ENCODE data around the gene KLHL28.

Gene KLHL28

DNA sequence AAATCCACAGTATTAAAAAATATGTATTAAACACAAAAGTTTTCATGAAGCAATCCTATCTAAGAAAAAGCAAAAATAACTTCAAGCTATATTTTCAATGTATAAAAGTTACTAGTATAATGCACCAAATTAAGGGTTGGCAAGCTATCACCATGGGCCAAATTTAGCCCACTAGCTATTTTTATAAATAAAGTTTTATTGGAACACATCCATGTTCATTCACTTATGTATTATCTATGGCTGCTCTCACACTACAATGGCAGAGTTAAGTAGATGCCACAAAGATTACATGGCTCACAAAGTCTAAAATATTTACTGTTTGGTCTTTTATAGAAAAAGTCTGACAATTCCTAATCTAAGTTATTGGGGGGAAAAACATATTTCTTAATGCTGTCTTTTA is 17.6 kb downstream of the KLHL28 start:
- Histone ChIP-seq H3K4me1 (ENCODE audit: control insufficient read depth in 5 of 5, insufficient read depth in 5 of 5, low read length in 5 of 5) (no peaks in the 10 kb centered on the region), H3K9me3 (ENCODE audit: control insufficient read depth in 5 of 5, low read length in 5 of 5) (peaks cover 0 to 3% (median 0%) of the 10 kb centered on the region in 5 donors), H3K27me3 (ENCODE audit: control insufficient read depth in 5 of 5, insufficient read depth in 4 of 5, low read length in 5 of 5) (no peaks in the 10 kb centered on the region), H3K9ac (ENCODE audit: low read length in 5 of 5) (no peak overlapping the region), H3K4me3 (ENCODE audit: low read depth in 1 of 5, low read length in 5 of 5) (no peak overlapping the region), H3K36me3 (ENCODE audit: control insufficient read depth in 5 of 5, insufficient read depth in 5 of 5, low read length in 5 of 5) (peaks cover 20 to 35% (median 27%) of the 10 kb centered on the region in 5 donors), H3K27ac (ENCODE audit: low read depth, low read length) (no peak overlapping the region)

DNA sequence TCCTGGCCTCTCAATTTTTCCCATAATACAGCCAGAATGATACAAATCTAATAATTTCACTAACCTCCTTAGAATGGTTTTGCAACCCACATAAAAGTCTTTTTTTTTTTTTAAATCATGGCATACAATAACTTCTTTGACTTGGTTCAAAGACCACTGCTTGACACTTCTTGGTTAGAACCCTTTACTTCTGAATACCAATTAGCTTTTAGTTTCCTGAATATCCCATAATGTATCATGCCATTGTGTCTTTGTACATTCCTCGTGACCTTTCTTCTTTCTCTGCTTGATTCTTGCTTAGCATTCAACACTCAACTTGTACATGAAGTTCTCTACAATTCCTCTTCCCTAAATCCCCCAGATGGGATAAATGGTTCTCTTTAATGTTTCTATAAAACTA is 19.3 kb downstream of the KLHL28 start:
- Histone ChIP-seq H3K4me3 (ENCODE audit: low read depth in 1 of 5, low read length in 5 of 5) (no peak overlapping the region), H3K9ac (ENCODE audit: low read length in 5 of 5) (no peak overlapping the region), H3K4me1 (ENCODE audit: control insufficient read depth in 5 of 5, insufficient read depth in 5 of 5, low read length in 5 of 5) (no peaks in the 10 kb centered on the region), H3K36me3 (ENCODE audit: control insufficient read depth in 5 of 5, insufficient read depth in 5 of 5, low read length in 5 of 5) (peaks cover 23 to 41% (median 35%) of the 10 kb centered on the region in 5 donors), H3K9me3 (ENCODE audit: control insufficient read depth in 5 of 5, low read length in 5 of 5) (peaks cover 0 to 8% (median 3%) of the 10 kb centered on the region in 5 donors), H3K27ac (ENCODE audit: low read depth, low read length) (no peak overlapping the region), H3K27me3 (ENCODE audit: control insufficient read depth in 5 of 5, insufficient read depth in 4 of 5, low read length in 5 of 5) (no peaks in the 10 kb centered on the region)

DNA sequence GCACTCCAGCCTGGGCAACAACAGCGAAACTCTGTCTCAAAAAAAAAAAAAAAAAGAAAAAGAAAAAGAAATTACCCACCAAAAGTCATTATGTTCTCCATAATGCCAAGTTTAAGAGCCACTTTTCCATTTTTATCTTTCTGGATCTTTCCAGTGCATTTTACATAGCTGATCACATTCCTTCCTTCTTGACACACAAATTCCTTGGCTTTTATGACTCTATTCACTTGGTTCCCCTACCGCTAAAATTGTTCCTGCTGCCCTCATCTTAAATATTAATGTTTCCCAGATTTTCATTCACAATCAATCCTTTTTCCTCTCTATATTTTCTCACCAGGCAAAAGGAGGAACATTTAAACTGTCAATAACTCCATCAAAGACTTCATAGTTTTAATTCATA is 20.2 kb downstream of the KLHL28 start:
- no peaks in the 10 kb centered on the region for H3K4me1 ChIP-seq (ENCODE audit: control insufficient read depth in 5 of 5, insufficient read depth in 5 of 5, low read length in 5 of 5)
- peaks cover 0 to 4% (median 0%) of the 10 kb centered on the region in 5 donors for H3K9me3 ChIP-seq (ENCODE audit: control insufficient read depth in 5 of 5, low read length in 5 of 5)
- H3K27me3 ChIP-seq (ENCODE audit: control insufficient read depth in 5 of 5, insufficient read depth in 4 of 5, low read length in 5 of 5) = no peaks in the 10 kb centered on the region
- no peak overlapping the region for H3K9ac ChIP-seq (ENCODE audit: low read length in 5 of 5)
- no peak overlapping the region for H3K4me3 ChIP-seq (ENCODE audit: low read depth in 1 of 5, low read length in 5 of 5)
- H3K27ac ChIP-seq (ENCODE audit: low read depth, low read length) = no peak overlapping the region
- peaks cover 24 to 39% (median 38%) of the 10 kb centered on the region in 5 donors for H3K36me3 ChIP-seq (ENCODE audit: control insufficient read depth in 5 of 5, insufficient read depth in 5 of 5, low read length in 5 of 5)

GRCh38 chr14:44940944-44941343 is 20.8 kb downstream of the KLHL28 start:
- peaks cover 0 to 4% (median 0%) of the 10 kb centered on the region in 5 donors for H3K9me3 ChIP-seq (ENCODE audit: control insufficient read depth in 5 of 5, low read length in 5 of 5)
- H3K4me1 ChIP-seq (ENCODE audit: control insufficient read depth in 5 of 5, insufficient read depth in 5 of 5, low read length in 5 of 5) = no peaks in the 10 kb centered on the region
- H3K27me3 ChIP-seq (ENCODE audit: control insufficient read depth in 5 of 5, insufficient read depth in 4 of 5, low read length in 5 of 5) = no peaks in the 10 kb centered on the region
- no peak overlapping the region for H3K9ac ChIP-seq (ENCODE audit: low read length in 5 of 5)
- no peak overlapping the region for H3K27ac ChIP-seq (ENCODE audit: low read depth, low read length)
- peaks cover 24 to 44% (median 42%) of the 10 kb centered on the region in 5 donors for H3K36me3 ChIP-seq (ENCODE audit: control insufficient read depth in 5 of 5, insufficient read depth in 5 of 5, low read length in 5 of 5)
- H3K4me3 ChIP-seq (ENCODE audit: low read depth in 1 of 5, low read length in 5 of 5) = no peak overlapping the region

DNA sequence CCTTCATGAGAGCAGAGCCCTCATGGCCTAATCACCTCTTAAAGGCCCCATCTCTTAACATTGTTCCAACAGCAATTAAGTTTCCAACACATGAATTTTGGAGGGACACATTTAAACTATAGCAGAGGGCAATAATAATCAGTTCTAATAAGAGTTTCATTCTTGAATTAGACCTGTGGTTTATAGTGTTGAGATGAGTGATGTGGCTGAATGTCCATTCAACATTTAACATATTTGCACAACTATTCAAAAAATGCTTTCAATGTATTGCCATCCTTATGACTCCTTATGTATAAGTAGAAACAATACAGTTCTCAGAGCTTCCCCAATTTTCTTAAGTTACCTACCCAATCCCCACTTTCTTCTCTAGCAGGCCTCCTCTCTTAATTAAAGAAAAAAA is 21.5 kb downstream of the KLHL28 start:
- Histone ChIP-seq H3K9me3 (ENCODE audit: control insufficient read depth in 5 of 5, low read length in 5 of 5) (peaks cover 0 to 4% (median 0%) of the 10 kb centered on the region in 5 donors), H3K36me3 (ENCODE audit: control insufficient read depth in 5 of 5, insufficient read depth in 5 of 5, low read length in 5 of 5) (peaks cover 20 to 40% (median 36%) of the 10 kb centered on the region in 5 donors), H3K27ac (ENCODE audit: low read depth, low read length) (no peak overlapping the region), H3K4me1 (ENCODE audit: control insufficient read depth in 5 of 5, insufficient read depth in 5 of 5, low read length in 5 of 5) (no peaks in the 10 kb centered on the region), H3K9ac (ENCODE audit: low read length in 5 of 5) (no peak overlapping the region), H3K27me3 (ENCODE audit: control insufficient read depth in 5 of 5, insufficient read depth in 4 of 5, low read length in 5 of 5) (no peaks in the 10 kb centered on the region), H3K4me3 (ENCODE audit: low read depth in 1 of 5, low read length in 5 of 5) (no peak overlapping the region)

GRCh38 chr14:44937547-44937946 is 24.2 kb downstream of the KLHL28 start:
- Histone ChIP-seq H3K9me3 (ENCODE audit: control insufficient read depth in 5 of 5, low read length in 5 of 5) (peaks cover 0 to 4% (median 0%) of the 10 kb centered on the region in 5 donors), H3K4me1 (ENCODE audit: control insufficient read depth in 5 of 5, insufficient read depth in 5 of 5, low read length in 5 of 5) (no peaks in the 10 kb centered on the region), H3K27ac (ENCODE audit: low read depth, low read length) (no peak overlapping the region), H3K4me3 (ENCODE audit: low read depth in 1 of 5, low read length in 5 of 5) (no peak overlapping the region), H3K27me3 (ENCODE audit: control insufficient read depth in 5 of 5, insufficient read depth in 4 of 5, low read length in 5 of 5) (no peaks in the 10 kb centered on the region), H3K36me3 (ENCODE audit: control insufficient read depth in 5 of 5, insufficient read depth in 5 of 5, low read length in 5 of 5) (peaks cover 8 to 34% (median 30%) of the 10 kb centered on the region in 5 donors), H3K9ac (ENCODE audit: low read length in 5 of 5) (no peak overlapping the region)

DNA sequence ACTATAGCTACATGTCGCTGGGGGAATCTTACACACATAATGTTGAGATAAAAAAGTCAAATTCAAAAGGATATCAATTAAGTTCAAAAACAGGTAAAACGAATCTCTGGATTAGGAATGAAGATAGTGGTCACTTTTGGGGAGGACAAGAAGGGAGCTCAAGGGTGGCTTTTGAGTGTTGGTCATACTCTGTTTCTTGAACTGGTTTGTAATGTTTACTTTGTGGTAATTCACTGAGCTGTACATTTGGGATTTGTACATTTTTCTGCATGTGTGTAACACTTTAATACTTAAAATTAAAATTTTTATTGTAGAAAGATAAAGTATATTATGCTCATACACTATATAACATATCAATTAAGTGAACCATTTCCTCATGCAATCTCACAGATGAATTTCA is 26.6 kb downstream of the KLHL28 start:
- H3K27me3 ChIP-seq (ENCODE audit: control insufficient read depth in 5 of 5, insufficient read depth in 4 of 5, low read length in 5 of 5) = no peaks in the 10 kb centered on the region
- peaks cover 0 to 4% (median 0%) of the 10 kb centered on the region in 5 donors for H3K9me3 ChIP-seq (ENCODE audit: control insufficient read depth in 5 of 5, low read length in 5 of 5)
- H3K27ac ChIP-seq (ENCODE audit: low read depth, low read length) = no peak overlapping the region
- peaks cover 8 to 30% (median 25%) of the 10 kb centered on the region in 5 donors for H3K36me3 ChIP-seq (ENCODE audit: control insufficient read depth in 5 of 5, insufficient read depth in 5 of 5, low read length in 5 of 5)
- H3K9ac ChIP-seq (ENCODE audit: low read length in 5 of 5) = no peak overlapping the region
- H3K4me1 ChIP-seq (ENCODE audit: control insufficient read depth in 5 of 5, insufficient read depth in 5 of 5, low read length in 5 of 5) = no peaks in the 10 kb centered on the region
- no peak overlapping the region for H3K4me3 ChIP-seq (ENCODE audit: low read depth in 1 of 5, low read length in 5 of 5)

DNA sequence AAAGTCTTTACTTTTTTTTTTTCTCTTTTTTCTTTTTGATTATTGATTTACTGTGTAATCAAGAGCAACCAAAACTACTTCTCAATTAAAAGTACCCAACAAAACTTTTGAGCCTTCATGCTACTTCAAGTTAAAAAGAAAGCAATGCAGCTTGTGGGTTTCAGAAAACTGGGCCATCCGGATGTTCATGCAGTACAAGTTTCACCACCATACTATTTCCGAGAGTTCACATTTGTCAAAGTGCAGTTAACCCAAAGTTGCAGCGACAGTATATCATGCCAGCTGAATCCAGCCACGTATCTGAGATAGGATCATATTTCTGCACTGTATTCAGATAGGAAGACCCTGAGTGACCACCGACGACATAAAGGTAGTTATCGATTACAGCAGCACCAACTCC is 33.0 kb downstream of the KLHL28 start:
- H3K27ac ChIP-seq (ENCODE audit: low read depth, low read length) = no peak overlapping the region
- no peaks in the 10 kb centered on the region for H3K27me3 ChIP-seq (ENCODE audit: control insufficient read depth in 5 of 5, insufficient read depth in 4 of 5, low read length in 5 of 5)
- no peak overlapping the region for H3K4me3 ChIP-seq (ENCODE audit: low read depth in 1 of 5, low read length in 5 of 5)
- peaks cover 0 to 7% (median 5%) of the 10 kb centered on the region in 5 donors for H3K36me3 ChIP-seq (ENCODE audit: control insufficient read depth in 5 of 5, insufficient read depth in 5 of 5, low read length in 5 of 5)
- no peaks in the 10 kb centered on the region for H3K9me3 ChIP-seq (ENCODE audit: control insufficient read depth in 5 of 5, low read length in 5 of 5)
- H3K9ac ChIP-seq (ENCODE audit: low read length in 5 of 5) = no peak overlapping the region
- no peaks in the 10 kb centered on the region for H3K4me1 ChIP-seq (ENCODE audit: control insufficient read depth in 5 of 5, insufficient read depth in 5 of 5, low read length in 5 of 5)

- Histone ChIP-seq H3K27me3 (ENCODE audit: control insufficient read depth in 5 of 5, insufficient read depth in 4 of 5, low read length in 5 of 5) (no peaks in the 10 kb centered on the region), H3K4me3 (ENCODE audit: low read depth in 1 of 5, low read length in 5 of 5) (peak overlapping the region in 4 of 5 donors; percentile 32 to 66 (median 50)), H3K27ac (ENCODE audit: low read depth, low read length) (no peak overlapping the region), H3K9me3 (ENCODE audit: control insufficient read depth in 5 of 5, low read length in 5 of 5) (no peaks in the 10 kb centered on the region), H3K36me3 (ENCODE audit: control insufficient read depth in 5 of 5, insufficient read depth in 5 of 5, low read length in 5 of 5) (no peaks in the 10 kb centered on the region), H3K4me1 (ENCODE audit: control insufficient read depth in 5 of 5, insufficient read depth in 5 of 5, low read length in 5 of 5) (peaks cover 0 to 18% (median 17%) of the 10 kb centered on the region in 5 donors), H3K9ac (ENCODE audit: low read length in 5 of 5) (peak overlapping the region in 2 of 5 donors; percentile 41 to 54)
These were observed 46.9 kb downstream of the KLHL28 start for GRCh38 chr14:44914849-44915248.

- H3K9ac ChIP-seq (ENCODE audit: low read length in 5 of 5) = peak overlapping the region in 4 of 5 donors; percentile 8 to 59 (median 56)
- H3K27me3 ChIP-seq (ENCODE audit: control insufficient read depth in 5 of 5, insufficient read depth in 4 of 5, low read length in 5 of 5) = no peaks in the 10 kb centered on the region
- no peak overlapping the region for H3K27ac ChIP-seq (ENCODE audit: low read depth, low read length)
- H3K4me1 ChIP-seq (ENCODE audit: control insufficient read depth in 5 of 5, insufficient read depth in 5 of 5, low read length in 5 of 5) = peaks cover 0 to 18% (median 17%) of the 10 kb centered on the region in 5 donors
- H3K36me3 ChIP-seq (ENCODE audit: control insufficient read depth in 5 of 5, insufficient read depth in 5 of 5, low read length in 5 of 5) = no peaks in the 10 kb centered on the region
- H3K4me3 ChIP-seq (ENCODE audit: low read depth in 1 of 5, low read length in 5 of 5) = peak overlapping the region; percentile 57 to 72 (median 67)
- H3K9me3 ChIP-seq (ENCODE audit: control insufficient read depth in 5 of 5, low read length in 5 of 5) = no peaks in the 10 kb centered on the region
These were observed 49.5 kb downstream of the KLHL28 start for GRCh38 chr14:44912041-44912869.

Measured in subcutaneous abdominal adipose tissue (tissue), 5 donors.